ENCODE results near the gene FRMD7. TPM values are rescaled to one million over a fixed set of nuclear protein-coding genes. Genes with fewer than 3 reads are reported as not detected.

FRMD7 gene
- total RNA-seq, 1 experiment from 2014 or later = not detected

DNA sequence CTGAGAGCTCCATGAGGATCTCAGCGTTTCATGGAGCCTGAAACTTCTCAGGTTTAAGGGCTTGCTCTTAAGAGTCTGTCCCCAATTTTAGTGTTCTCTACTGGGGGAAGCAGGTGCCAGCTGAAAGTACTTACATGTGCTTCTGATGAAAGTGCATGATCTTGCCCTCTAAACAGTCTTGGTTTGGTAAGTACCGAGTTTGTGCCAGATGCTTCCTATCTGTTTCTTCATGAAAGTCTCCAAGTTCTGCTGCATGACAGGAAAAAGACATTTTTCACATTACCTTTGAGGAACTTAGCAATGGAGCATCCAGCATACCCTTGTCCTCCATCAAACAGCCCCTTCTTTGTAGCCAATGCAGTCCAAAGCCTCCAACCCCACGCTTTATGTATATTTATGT, 42.0 kb downstream of the FRMD7 start:
- no peak overlapping the region for H2AFZ ChIP-seq (ENCODE audit: low read length)
- H4K8ac ChIP-seq (replicated peaks; ENCODE audit: insufficient read length, low read depth, low read length) = no peak overlapping the region
- no peak overlapping the region for H3K4ac ChIP-seq (ENCODE audit: low read depth, low read length)
- no peak overlapping the region for H3K18ac ChIP-seq (ENCODE audit: insufficient read length, low read depth, low read length)
- H2AK5ac ChIP-seq (ENCODE audit: insufficient read length, low read length) = no peak overlapping the region
- no peak overlapping the region for H3K27ac ChIP-seq (ENCODE audit: insufficient read length, low read depth, low read length)
- Mint-ChIP-seq H3K36me3 (ENCODE audit: insufficient read depth in 1 of 3, low read depth in 3 of 3) (no peaks in the 10 kb centered on the region), H3K27ac (no peak overlapping the region), H3K4me1 (peaks cover 6 to 7% of the 10 kb centered on the region in 2 experiments; a peak in 3 of 4 replicates), H3K4me3 (no peak overlapping the region), H3K9me3 (no peaks in the 10 kb centered on the region), H3K27me3 (ENCODE audit: low read depth) (peaks cover 13% of the 10 kb centered on the region)
- no peak overlapping the region for H2BK5ac ChIP-seq (ENCODE audit: insufficient read length, low read length)
- H2BK12ac ChIP-seq (ENCODE audit: insufficient read length, low read depth, low read length) = no peak overlapping the region
- TF ChIP-seq, protein P1, sequence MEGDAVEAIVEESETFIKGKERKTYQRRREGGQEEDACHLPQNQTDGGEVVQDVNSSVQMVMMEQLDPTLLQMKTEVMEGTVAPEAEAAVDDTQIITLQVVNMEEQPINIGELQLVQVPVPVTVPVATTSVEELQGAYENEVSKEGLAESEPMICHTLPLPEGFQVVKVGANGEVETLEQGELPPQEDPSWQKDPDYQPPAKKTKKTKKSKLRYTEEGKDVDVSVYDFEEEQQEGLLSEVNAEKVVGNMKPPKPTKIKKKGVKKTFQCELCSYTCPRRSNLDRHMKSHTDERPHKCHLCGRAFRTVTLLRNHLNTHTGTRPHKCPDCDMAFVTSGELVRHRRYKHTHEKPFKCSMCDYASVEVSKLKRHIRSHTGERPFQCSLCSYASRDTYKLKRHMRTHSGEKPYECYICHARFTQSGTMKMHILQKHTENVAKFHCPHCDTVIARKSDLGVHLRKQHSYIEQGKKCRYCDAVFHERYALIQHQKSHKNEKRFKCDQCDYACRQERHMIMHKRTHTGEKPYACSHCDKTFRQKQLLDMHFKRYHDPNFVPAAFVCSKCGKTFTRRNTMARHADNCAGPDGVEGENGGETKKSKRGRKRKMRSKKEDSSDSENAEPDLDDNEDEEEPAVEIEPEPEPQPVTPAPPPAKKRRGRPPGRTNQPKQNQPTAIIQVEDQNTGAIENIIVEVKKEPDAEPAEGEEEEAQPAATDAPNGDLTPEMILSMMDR (conservative IDR thresholded peaks at IDR 0.05) = no peak
- no peak overlapping the region for H4K5ac ChIP-seq (ENCODE audit: insufficient read length, low read depth, low read length)
- H3K14ac ChIP-seq (ENCODE audit: insufficient read depth, low read length) = no peak overlapping the region
- no peaks in the 10 kb centered on the region for H3K79me2 ChIP-seq (ENCODE audit: insufficient read depth, low read length)
- no peak overlapping the region for H2BK120ac ChIP-seq (ENCODE audit: low read depth, low read length, poor library complexity, severe bottlenecking)
- no peak overlapping the region for H3K9ac ChIP-seq (ENCODE audit: extremely low read depth, insufficient read length, low read length)
- H4K20me1 ChIP-seq (ENCODE audit: control insufficient read depth, insufficient read depth, insufficient read length) = no peaks in the 10 kb centered on the region
- H3K56ac ChIP-seq (ENCODE audit: insufficient read length, low read depth, low read length) = no peak overlapping the region
- H3K27me3 ChIP-seq (ENCODE audit: insufficient read depth, low read length) = no peaks in the 10 kb centered on the region; the same call in 1 of the 2 replicates
- no peak overlapping the region for H2BK15ac ChIP-seq (ENCODE audit: low read depth, low read length)
- no peak overlapping the region for H3K4me2 ChIP-seq (ENCODE audit: insufficient read depth, insufficient read length, low read length)
- no peaks in the 10 kb centered on the region for H3K23me2 ChIP-seq (ENCODE audit: insufficient read length, low read depth, low read length, poor library complexity, severe bottlenecking)
- H3K79me1 ChIP-seq (ENCODE audit: insufficient read depth, low read depth, low read length, poor library complexity, severe bottlenecking) = no peaks in the 10 kb centered on the region
- no CpG with 5 or more reads among the region's 3 CpGs for WGBS (ENCODE audit: extremely low coverage, insufficient read length, low lambda C conversion rate)
- no peak overlapping the region for H4K91ac ChIP-seq (ENCODE audit: insufficient read length, low read depth, low read length)
- no peaks in the 10 kb centered on the region for H3K9me3 ChIP-seq (ENCODE audit: control insufficient read depth, low read depth, low read length)
- no peak overlapping the region for H2BK20ac ChIP-seq (ENCODE audit: low read depth, low read length, poor library complexity, severe bottlenecking)
- H3K23ac ChIP-seq (ENCODE audit: insufficient read length, low read depth, low read length) = no peak overlapping the region
- no peak overlapping the region for H3T11ph ChIP-seq (ENCODE audit: low read length)
- no peak for DNase-seq
- no peaks in the 10 kb centered on the region for H3K4me1 ChIP-seq (ENCODE audit: insufficient read depth, low read length)
